ENCODE measurements around the gene TMEM131L.

DNA sequence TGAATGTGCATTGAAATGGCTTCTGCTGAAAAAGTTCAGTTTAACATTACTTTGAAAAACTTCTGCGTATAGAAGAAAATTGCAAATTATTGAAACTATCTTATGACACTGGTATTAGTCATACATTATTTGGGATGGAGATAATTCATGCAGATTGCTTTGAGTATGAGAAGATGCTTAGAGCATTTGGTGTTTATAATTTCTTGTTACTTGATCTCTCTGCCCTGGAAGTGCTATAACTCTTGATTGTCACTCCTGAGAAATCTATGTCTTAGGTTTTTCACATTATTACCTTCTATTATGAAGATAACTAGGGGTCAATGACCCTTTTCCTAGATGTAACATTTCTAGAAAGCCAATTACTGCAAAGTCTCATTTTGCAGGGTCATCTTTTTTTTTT, 36.4 kb downstream of the TMEM131L start:
- no peak for TF ChIP-seq CTCF (IDR thresholded peaks at IDR 0.05; ENCODE audit: insufficient read depth, low read depth, low read length)
- no peak for TF ChIP-seq EZH2 (IDR thresholded peaks at IDR 0.05; ENCODE audit: insufficient read depth, low read length)

Measured in astrocyte (in vitro differentiated cells and primary cell).